ENCODE data around the gene AMOTL1. TPM values are rescaled to one million over a fixed set of nuclear protein-coding genes. Genes with fewer than 3 reads are reported as not detected.

Gene AMOTL1
- total and polyA plus RNA-seq, 2 of the 8 experiments (the other 6 are each of a cell fraction or from before 2014, with no cell fraction given): 9.0 to 27.6 TPM

GRCh38 chr11:94747601-94748041, 20.5 kb upstream of the AMOTL1 start:
- Histone ChIP-seq H3K79me1 (ENCODE audit: low read depth, low read length) (no peaks in the 10 kb centered on the region), H2BK20ac (ENCODE audit: low read length) (no peak overlapping the region), H2AFZ (ENCODE audit: low read length) (no peak overlapping the region), H3K4me2 (ENCODE audit: insufficient read depth in 1 of 2, low read depth in 2 of 2, low read length in 2 of 2) (no peak overlapping the region), H3K79me2 (ENCODE audit: control insufficient read depth in 1 of 2, insufficient read depth in 2 of 2, low read length in 2 of 2) (no peaks in the 10 kb centered on the region), H3K27ac (ENCODE audit: low read depth, low read length) (no peak overlapping the region), H3K27me3 (replicated peaks in 1 of 4; ENCODE audit: control insufficient read depth in 3 of 4, extremely low read depth in 1 of 4, insufficient read depth in 3 of 4, low read length in 3 of 4) (no peaks in the 10 kb centered on the region), H3K36me3 (ENCODE audit: control insufficient read depth in 2 of 4, insufficient read depth in 4 of 4, low read length in 3 of 4) (no peaks in the 10 kb centered on the region), H2BK5ac (ENCODE audit: low read depth, low read length) (no peak overlapping the region), H3K4me1 (replicated peaks in 1 of 4; ENCODE audit: control insufficient read depth in 3 of 4, insufficient read depth in 4 of 4, low read length in 3 of 4) (peaks cover 0 to under 1% (median 0%) of the 10 kb centered on the region in 4 experiments; a peak in 1 of 7 replicates), H2BK120ac (replicated peaks; ENCODE audit: low read depth, low read length) (no peak overlapping the region), H4K8ac (ENCODE audit: extremely low read depth, insufficient read depth, low read length) (no peak overlapping the region), H3K23ac (ENCODE audit: insufficient read length) (no peak overlapping the region), H4K20me1 (replicated peaks in 1 of 2; ENCODE audit: control insufficient read depth in 1 of 2, insufficient read depth in 2 of 2, low read length in 2 of 2) (no peaks in the 10 kb centered on the region), H2AK5ac (ENCODE audit: low read depth, low read length) (no peak overlapping the region), H2BK12ac (ENCODE audit: low read depth, low read length) (no peak overlapping the region), H3K14ac (ENCODE audit: insufficient read length) (no peak overlapping the region), H3K18ac (ENCODE audit: extremely low read depth, low read length) (no peak overlapping the region), H4K91ac (replicated peaks; ENCODE audit: insufficient read length, low read length) (no peak overlapping the region), H4K5ac (ENCODE audit: insufficient read length, low read depth, low read length) (no peak overlapping the region), H3K4ac (replicated peaks; ENCODE audit: insufficient read length, low read depth, low read length) (no peak overlapping the region), H3K56ac (replicated peaks; ENCODE audit: insufficient read length, low read depth, low read length) (no peak overlapping the region), H3K4me3 (ENCODE audit: extremely low read depth in 1 of 4, insufficient read depth in 2 of 4, low read depth in 3 of 4, low read length in 4 of 4) (no peak overlapping the region), H3K23me2 (ENCODE audit: low read depth, low read length) (no peaks in the 10 kb centered on the region), H3K9me3 (ENCODE audit: insufficient read depth in 2 of 2, low read depth in 1 of 2, low read length in 1 of 2) (no peaks in the 10 kb centered on the region), H3K9ac (replicated peaks in 1 of 4; ENCODE audit: extremely low read depth in 1 of 4, low read depth in 3 of 4, low read length in 3 of 4) (no peak overlapping the region), H2BK15ac (ENCODE audit: low read length) (no peak overlapping the region)
- ChIA-PET POLR2A (ENCODE audit: partially characterized antibody) (interaction anchor here (1.8 kb wide), 1 partner anchor 9 kb away, joined by 5 read pairs; no protein-coding TSS in a partner anchor), CTCF (ENCODE audit: partially characterized antibody) (interaction anchor here (0.8 to 8.1 kb wide), 3 partner anchors 9 to 150 kb away, joined by 3 to 95 read pairs (median 3); no protein-coding TSS in a partner anchor)
- no peak for DNase-seq (ENCODE audit: low read depth in 1 of 2, low spot score in 2 of 2)
- 87% methylated on average over 4 of the region's 4 CpGs; no CpG with 5 or more reads in 1 of the 2 experiments for WGBS, 2 experiments (ENCODE audit: extremely low coverage in 1 of 2, insufficient coverage in 1 of 2, insufficient read length in 1 of 2, insufficient replicate concordance in 2 of 2, low coverage in 1 of 2, low lambda C conversion rate in 2 of 2, missing lambda C conversion rate in 1 of 2)
- no peak for TF ChIP-seq E2F6 (IDR thresholded peaks at IDR 0.05)
- no peak for TF ChIP-seq SP2 (IDR thresholded peaks at IDR 0.05; ENCODE audit: low read length)
- TF ChIP-seq ATF3 (IDR thresholded peaks at IDR 0.05; ENCODE audit: insufficient read depth, low read depth, low read length): no peak
- TF ChIP-seq BACH1 (IDR thresholded peaks at IDR 0.05; ENCODE audit: low read length): no peak
- no peak for TF ChIP-seq ZNF274 (IDR thresholded peaks at IDR 0.05; ENCODE audit: borderline replicate concordance, extremely low read depth, low read length)
- TF ChIP-seq RFX5 (IDR thresholded peaks at IDR 0.05; ENCODE audit: borderline replicate concordance, low read depth, low read length): no peak
- FAIRE-seq: no peak
